ENCODE measurements around the gene SWT1.
"Not testable (repeated sequence)": the region's sequence is repeated elsewhere in the genome, so short reads cannot be mapped to it uniquely, and the experiment has no call there.

The SWT1 gene

GRCh38 chr1:185193756-185194155 is 36.8 kb downstream of the SWT1 start:
- ATAC-seq: no peak
- TF ChIP-seq CREB5 (CRISPR knock-in tag; IDR thresholded peaks at IDR 0.05; ENCODE audit: low read depth) (no peak), PATZ1 (CRISPR knock-in tag; IDR thresholded peaks at IDR 0.05; ENCODE audit: borderline replicate concordance) (no peak), SNAI2 (CRISPR knock-in tag; IDR thresholded peaks at IDR 0.05) (no peak), ZNF8 (CRISPR knock-in tag; IDR thresholded peaks at IDR 0.05) (no peak)

DNA sequence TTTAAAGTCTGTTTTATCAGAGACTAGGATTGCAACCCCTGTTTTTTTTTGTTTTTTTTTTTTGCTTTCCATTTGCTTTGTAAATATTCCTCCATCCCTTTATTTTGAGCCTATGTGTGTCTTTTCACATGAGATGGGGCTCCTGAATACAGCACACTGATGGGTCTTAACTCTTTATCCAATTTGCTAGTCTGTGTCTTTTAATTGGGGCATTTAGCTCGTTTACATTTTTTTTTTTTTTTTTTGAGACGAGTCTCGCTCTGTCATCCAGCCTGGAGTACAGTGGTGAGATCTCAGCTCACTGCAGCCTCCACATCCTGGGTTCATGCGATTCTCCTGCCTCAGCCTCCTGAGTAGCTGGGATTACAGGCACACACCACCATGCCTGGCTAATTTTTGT is 41.7 kb downstream of the SWT1 start:
- ATAC-seq: not testable (repeated sequence)

GRCh38 chr1:185200889-185201288 is 43.9 kb downstream of the SWT1 start:
- ATAC-seq: no peak
- TF ChIP-seq PPARA (CRISPR knock-in tag; IDR thresholded peaks at IDR 0.05; ENCODE audit: borderline replicate concordance) (no peak), ISL1 (CRISPR knock-in tag; IDR thresholded peaks at IDR 0.05) (no peak), ESRRG (CRISPR knock-in tag; IDR thresholded peaks at IDR 0.05) (no peak), CREB5 (CRISPR knock-in tag; IDR thresholded peaks at IDR 0.05; ENCODE audit: low read depth) (no peak), GLIS3 (CRISPR knock-in tag; IDR thresholded peaks at IDR 0.05) (no peak), ZNF70 (CRISPR knock-in tag; IDR thresholded peaks at IDR 0.05) (no peak)

DNA sequence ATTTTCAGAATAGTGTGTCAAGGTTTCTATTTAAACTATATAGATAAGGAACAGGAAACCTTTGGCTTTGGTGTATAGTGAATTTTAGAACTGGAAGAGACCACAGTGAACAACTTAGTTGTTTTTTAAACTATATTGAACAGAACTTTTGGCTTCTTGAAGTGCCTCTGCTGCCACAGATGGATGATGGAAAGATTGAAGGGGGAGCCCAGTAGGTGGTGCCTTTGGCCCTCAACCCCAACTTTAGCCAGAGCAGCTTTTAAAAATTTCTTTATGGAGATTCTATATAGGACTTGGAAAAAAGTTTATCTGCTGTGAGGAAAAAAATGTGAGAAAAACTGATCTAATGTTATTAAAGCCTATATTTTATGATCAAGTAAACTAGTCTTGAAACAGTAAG is 50.2 kb downstream of the SWT1 start:
- ATAC-seq: no peak
- no peak for TF ChIP-seq ZNF565 (CRISPR knock-in tag; conservative IDR thresholded peaks at IDR 0.05; ENCODE audit: low read depth)
- TF ChIP-seq ESRRG (CRISPR knock-in tag; IDR thresholded peaks at IDR 0.05): no peak
- no peak for TF ChIP-seq OSR1 (CRISPR knock-in tag; IDR thresholded peaks at IDR 0.05)
- TF ChIP-seq ZC3H10 (CRISPR knock-in tag; IDR thresholded peaks at IDR 0.05): no peak
- TF ChIP-seq, protein P1, sequence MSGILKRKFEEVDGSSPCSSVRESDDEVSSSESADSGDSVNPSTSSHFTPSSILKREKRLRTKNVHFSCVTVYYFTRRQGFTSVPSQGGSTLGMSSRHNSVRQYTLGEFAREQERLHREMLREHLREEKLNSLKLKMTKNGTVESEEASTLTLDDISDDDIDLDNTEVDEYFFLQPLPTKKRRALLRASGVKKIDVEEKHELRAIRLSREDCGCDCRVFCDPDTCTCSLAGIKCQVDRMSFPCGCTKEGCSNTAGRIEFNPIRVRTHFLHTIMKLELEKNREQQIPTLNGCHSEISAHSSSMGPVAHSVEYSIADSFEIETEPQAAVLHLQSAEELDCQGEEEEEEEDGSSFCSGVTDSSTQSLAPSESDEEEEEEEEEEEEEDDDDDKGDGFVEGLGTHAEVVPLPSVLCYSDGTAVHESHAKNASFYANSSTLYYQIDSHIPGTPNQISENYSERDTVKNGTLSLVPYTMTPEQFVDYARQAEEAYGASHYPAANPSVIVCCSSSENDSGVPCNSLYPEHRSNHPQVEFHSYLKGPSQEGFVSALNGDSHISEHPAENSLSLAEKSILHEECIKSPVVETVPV (CRISPR knock-in tag; IDR thresholded peaks at IDR 0.05): no peak
- no peak for TF ChIP-seq ZNF70 (CRISPR knock-in tag; IDR thresholded peaks at IDR 0.05)
- TF ChIP-seq ZNF8 (CRISPR knock-in tag; IDR thresholded peaks at IDR 0.05): no peak

DNA sequence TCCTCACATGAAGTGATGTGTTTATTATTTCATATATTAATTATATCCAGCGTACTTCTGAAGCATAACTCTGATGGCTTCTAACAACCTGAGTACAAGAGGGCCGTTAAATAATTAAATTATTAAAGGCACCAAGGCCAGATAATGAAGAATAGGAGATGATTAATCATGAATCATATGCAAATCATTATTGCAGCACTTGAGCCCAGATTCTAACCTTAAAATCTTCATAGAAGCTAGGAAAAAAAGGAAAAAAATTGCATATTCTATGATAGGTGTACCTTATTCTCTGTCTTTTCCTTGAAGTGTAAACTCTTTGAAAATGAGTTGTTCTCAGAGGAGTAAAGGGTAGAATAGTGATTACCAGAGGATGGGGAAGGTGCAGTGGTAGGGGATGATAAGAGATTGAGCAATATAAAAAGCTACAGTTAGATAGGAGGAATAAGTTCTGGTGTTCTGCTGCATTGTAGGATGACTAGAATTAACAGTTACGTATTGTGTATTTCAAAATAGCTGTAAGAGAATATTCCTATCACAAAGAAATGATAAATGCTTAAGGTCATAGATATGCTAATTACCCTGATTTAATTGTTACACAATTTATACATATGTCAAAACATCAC is 51.1 kb downstream of the SWT1 start:
- no peak for ATAC-seq

GRCh38 chr1:185208626-185209180 is 51.7 kb downstream of the SWT1 start:
- ATAC-seq: no peak
- TF ChIP-seq, protein P2, sequence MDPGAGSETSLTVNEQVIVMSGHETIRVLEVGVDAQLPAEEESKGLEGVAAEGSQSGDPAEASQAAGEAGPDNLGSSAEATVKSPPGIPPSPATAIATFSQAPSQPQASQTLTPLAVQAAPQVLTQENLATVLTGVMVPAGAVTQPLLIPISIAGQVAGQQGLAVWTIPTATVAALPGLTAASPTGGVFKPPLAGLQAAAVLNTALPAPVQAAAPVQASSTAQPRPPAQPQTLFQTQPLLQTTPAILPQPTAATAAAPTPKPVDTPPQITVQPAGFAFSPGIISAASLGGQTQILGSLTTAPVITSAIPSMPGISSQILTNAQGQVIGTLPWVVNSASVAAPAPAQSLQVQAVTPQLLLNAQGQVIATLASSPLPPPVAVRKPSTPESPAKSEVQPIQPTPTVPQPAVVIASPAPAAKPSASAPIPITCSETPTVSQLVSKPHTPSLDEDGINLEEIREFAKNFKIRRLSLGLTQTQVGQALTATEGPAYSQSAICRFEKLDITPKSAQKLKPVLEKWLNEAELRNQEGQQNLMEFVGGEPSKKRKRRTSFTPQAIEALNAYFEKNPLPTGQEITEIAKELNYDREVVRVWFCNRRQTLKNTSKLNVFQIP (CRISPR knock-in tag; IDR thresholded peaks at IDR 0.05; ENCODE audit: borderline replicate concordance, low read depth): no peak
- TF ChIP-seq, protein P1 (CRISPR knock-in tag; IDR thresholded peaks at IDR 0.05): no peak
- TF ChIP-seq ARNTL (CRISPR knock-in tag; IDR thresholded peaks at IDR 0.05; ENCODE audit: borderline replicate concordance, low read depth) (no peak), PATZ1 (CRISPR knock-in tag; IDR thresholded peaks at IDR 0.05; ENCODE audit: borderline replicate concordance) (no peak), TCF4 (CRISPR knock-in tag; IDR thresholded peaks at IDR 0.05; ENCODE audit: borderline replicate concordance) (no peak), ZC3H10 (CRISPR knock-in tag; IDR thresholded peaks at IDR 0.05) (no peak), ISL1 (CRISPR knock-in tag; IDR thresholded peaks at IDR 0.05) (no peak), ESRRG (CRISPR knock-in tag; IDR thresholded peaks at IDR 0.05) (no peak), OSR1 (CRISPR knock-in tag; IDR thresholded peaks at IDR 0.05) (no peak), ZFP30 (CRISPR knock-in tag; IDR thresholded peaks at IDR 0.05) (no peak), GLIS3 (CRISPR knock-in tag; IDR thresholded peaks at IDR 0.05) (no peak), BACH2 (CRISPR knock-in tag; IDR thresholded peaks at IDR 0.05; ENCODE audit: borderline replicate concordance) (no peak), SNAI2 (CRISPR knock-in tag; IDR thresholded peaks at IDR 0.05) (no peak)

More for the DNA sequence above, 51.1 kb downstream of the SWT1 start:
- TF ChIP-seq SNAI2 (CRISPR knock-in tag; IDR thresholded peaks at IDR 0.05): no peak
- no peak for TF ChIP-seq GLIS3 (CRISPR knock-in tag; IDR thresholded peaks at IDR 0.05)
- TF ChIP-seq ZFP30 (CRISPR knock-in tag; IDR thresholded peaks at IDR 0.05): no peak
- no peak for TF ChIP-seq TCF4 (CRISPR knock-in tag; IDR thresholded peaks at IDR 0.05; ENCODE audit: borderline replicate concordance)
- no peak for TF ChIP-seq ARNTL (CRISPR knock-in tag; IDR thresholded peaks at IDR 0.05; ENCODE audit: borderline replicate concordance, low read depth)
- TF ChIP-seq ZNF8 (CRISPR knock-in tag; IDR thresholded peaks at IDR 0.05): no peak
- no peak for TF ChIP-seq ZC3H10 (CRISPR knock-in tag; IDR thresholded peaks at IDR 0.05)

Measured in SK-N-SH treated with all-trans-retinoic acid at 6 μM for 48 hours (cell line).